D721Med (cell line): Measurements from ENCODE around the gene EYS.
A peak's percentile ranks its signal among the peaks of the same experiment; 100 is the strongest.

Experiments used
- DNase-seq: peaks from one replicate; pipeline ENCODE4 v3.0.0; 2011; ENCODE audit warnings: low spot score; ENCODE audit not compliant: insufficient read length
- FAIRE-seq: peaks from 2 replicates; lab custom pipeline; 2011; peaks lifted over from hg19 to GRCh38; lab: Jason Lieb, UNC
- CTCF ChIP-seq: IDR thresholded peaks from 2 replicates; pipeline ENCODE4 v1.5.1; 2012; ENCODE audit warnings: mild to moderate bottlenecking, control low read depth; ENCODE audit not compliant: insufficient read depth; ENCODE audit errors: missing control alignments

The EYS gene

GRCh38 chr6:64294034-64294433, 1413.0 kb downstream of the EYS start:
- DNase-seq (no peak), FAIRE-seq (no peak)
- no peak for TF ChIP-seq CTCF

GRCh38 chr6:64293298-64293697, 1413.7 kb downstream of the EYS start:
- DNase-seq (no peak), FAIRE-seq (peak; percentile 41)
- no peak for TF ChIP-seq CTCF

GRCh38 chr6:64290867-64291266, 1416.2 kb downstream of the EYS start:
- DNase-seq (no peak), FAIRE-seq (no peak)
- no peak for TF ChIP-seq CTCF

GRCh38 chr6:64289931-64290330, 1417.1 kb downstream of the EYS start:
- DNase-seq (no peak), FAIRE-seq (no peak)
- no peak for TF ChIP-seq CTCF

- TF ChIP-seq CTCF = no peak
- FAIRE-seq (no peak), DNase-seq (no peak)
These were observed 1418.7 kb downstream of the EYS start for GRCh38 chr6:64288351-64288750.

- FAIRE-seq (peak; percentile 88), DNase-seq (no peak)
- TF ChIP-seq CTCF = no peak
These were observed 1425.9 kb downstream of the EYS start for GRCh38 chr6:64281167-64281566.

- FAIRE-seq (peak; percentile 6), DNase-seq (no peak)
- peak; percentile 79 for TF ChIP-seq CTCF
These were observed 1426.5 kb downstream of the EYS start for GRCh38 chr6:64280569-64280968.
